GM18520 (cell line): Measurements from ENCODE around the gene ATP5PB.

ENCODE experiments used
- ATAC-seq: cut with Tn5 transposase; IDR thresholded peaks from one replicate; pipeline ENCODE4 v1.9.1; 2021; ENCODE audit not compliant: unreplicated experiment

ATP5PB gene

DNA sequence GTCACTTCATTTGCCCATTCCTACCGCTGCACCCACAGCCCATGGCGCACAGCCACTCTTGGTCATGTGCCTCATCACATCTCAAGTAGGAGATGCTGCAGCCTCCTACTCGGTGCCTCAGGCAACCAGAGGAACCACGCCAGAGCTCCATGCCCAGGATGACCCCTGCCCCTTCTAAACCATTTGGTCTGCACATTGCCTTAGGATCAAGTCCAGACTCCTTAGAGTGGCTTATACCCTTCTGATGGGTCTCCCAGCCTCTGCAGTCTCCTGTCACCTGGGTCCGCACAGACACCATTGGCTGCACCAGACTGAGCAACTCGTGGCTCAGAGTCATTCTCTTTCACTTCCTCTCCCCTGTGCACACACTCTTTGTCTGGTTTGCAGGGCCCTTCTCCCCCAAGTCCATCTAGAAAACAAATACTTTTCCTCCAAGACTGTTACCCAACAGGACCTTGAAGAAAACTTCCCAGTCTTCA, 56.4 kb downstream of the ATP5PB start:
- ATAC-seq: no peak

DNA sequence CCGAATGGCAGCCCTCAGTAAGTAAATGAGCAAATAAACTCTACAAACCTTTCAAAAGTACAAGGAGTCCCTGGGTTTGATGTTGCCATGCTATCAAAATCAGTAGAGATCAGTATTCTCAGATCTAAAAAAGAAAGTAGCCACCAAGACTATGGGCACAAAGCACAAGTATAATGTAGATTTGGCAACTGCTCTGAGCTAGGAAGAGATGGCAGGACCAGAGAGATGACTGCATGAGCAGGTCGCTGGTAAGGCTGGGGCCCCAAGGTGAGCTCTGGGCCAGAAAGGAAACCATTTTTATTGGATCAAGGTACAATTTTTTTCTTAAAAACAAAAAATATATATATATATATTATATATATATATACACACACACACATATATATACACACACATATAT, 57.3 kb downstream of the ATP5PB start:
- ATAC-seq: no peak

DNA sequence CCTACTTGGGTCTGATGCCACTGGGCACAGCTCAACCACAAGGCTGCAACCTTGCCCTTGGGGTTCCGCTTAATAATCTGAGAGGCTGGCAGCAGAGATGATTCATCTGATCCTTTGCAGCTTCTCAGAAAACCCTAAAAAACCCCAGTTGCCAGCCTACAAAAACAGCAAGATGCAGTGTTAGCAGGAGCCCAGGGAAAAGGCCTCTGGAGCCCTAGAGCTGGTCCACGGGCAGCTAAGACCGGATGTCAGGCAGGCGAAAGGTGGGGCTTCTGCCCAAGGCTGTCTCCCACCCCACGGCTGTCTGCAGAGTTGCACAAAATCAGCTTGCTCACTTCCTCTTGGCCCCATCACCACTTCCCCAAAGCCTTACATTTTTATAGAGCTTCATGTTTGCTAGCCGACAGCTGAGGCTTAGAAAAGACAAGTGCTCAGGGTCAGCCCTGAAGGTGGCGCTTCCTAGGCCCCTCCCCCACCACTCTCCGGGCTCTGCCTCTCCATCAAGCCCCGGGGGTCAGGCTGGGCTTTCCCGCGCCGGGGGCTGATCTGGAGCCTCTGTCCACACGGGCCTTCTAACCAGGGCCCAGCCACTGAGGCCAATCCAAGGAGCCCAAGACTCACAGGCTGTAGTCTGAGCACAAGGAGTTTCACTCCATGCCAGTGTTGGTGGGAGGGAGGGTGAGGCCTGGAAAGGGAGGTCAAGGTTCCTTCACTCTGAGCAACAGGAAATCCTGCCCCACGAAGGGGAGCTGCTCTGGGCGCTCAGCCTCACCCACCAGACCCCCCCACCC, 58.3 kb downstream of the ATP5PB start:
- peak; percentile 29 for ATAC-seq

GRCh38 chr1:111509997-111510375, 60.7 kb downstream of the ATP5PB start:
- ATAC-seq: no peak

DNA sequence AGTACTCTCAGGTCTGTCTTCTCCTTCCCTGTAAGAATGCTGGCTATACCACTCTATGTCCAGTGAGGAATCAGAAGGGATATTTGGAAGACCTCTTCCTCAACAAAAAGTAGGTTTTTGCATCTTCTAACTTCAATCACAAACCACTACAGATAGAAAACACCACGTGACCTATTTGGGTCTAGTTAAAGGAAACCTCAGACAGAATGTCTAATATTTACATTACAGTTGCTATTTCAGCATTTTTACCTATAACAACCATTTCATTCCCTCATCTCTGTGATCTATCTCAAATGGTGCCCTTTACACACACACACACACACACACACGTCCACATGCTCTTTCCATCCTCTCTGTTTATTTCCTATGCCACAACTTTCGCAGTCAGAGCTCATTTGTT, 62.1 kb downstream of the ATP5PB start:
- ATAC-seq: no peak
